GM12878 (cell line): Measurements from ENCODE around the gene SPN. TPM values are rescaled to one million over a fixed set of nuclear protein-coding genes. Genes with fewer than 3 reads are reported as not detected.

Source experiments
- HDGF ChIP-seq: fragments of 450-650 bp; IDR thresholded peaks from 2 replicates; pipeline ENCODE4 v1.6.1; 2016; ENCODE audit warnings: antibody characterized with exemption
- MLLT1 ChIP-seq: fragments of 450-650 bp; IDR thresholded peaks from 2 replicates; pipeline ENCODE4 v1.6.1; 2016; ENCODE audit warnings: mild to moderate bottlenecking
- PAX5 ChIP-seq: IDR thresholded peaks from 2 replicates; pipeline ENCODE4 v1.6.1; 2011; ENCODE audit warnings: low read depth, low read length, borderline replicate concordance
- PKNOX1 ChIP-seq: fragments of 450-650 bp; IDR thresholded peaks from 2 replicates; pipeline ENCODE4 v1.6.1; 2016; ENCODE audit warnings: mild to moderate bottlenecking
- SMARCA5 ChIP-seq: fragments of 450-650 bp; IDR thresholded peaks from 2 replicates; pipeline ENCODE4 v1.6.1; 2017; ENCODE audit warnings: mild to moderate bottlenecking
- ZNF687 ChIP-seq: fragments of 450-650 bp; IDR thresholded peaks from 2 replicates; pipeline ENCODE4 v1.6.1; 2017; ENCODE audit warnings: mild to moderate bottlenecking, moderate library complexity
- polyA plus RNA-seq, 11 experiments: library from polyadenylated mRNA; depleted of rRNA in 4 of 11; unstranded in 6 of 11; stranded (reverse) in 5 of 11; fragments of >200 nt; fragmentation: Nextera tagmentation in 4 of 11; fragmentation: Illumina TruSeq in 1 of 11; extraction: Ambion mirVana in 4 of 11; extraction: Trizol in 1 of 11; gene quantifications; 1 replicate in 1 of 11; 2 replicates in 10 of 11; pipeline versions ENCODE4 v1.2.1 to v1.2.3, GENCODE V29; 2011 to 2016; ENCODE audit warnings: inconsistent platforms in 2 of 11, missing spikeins in 2 of 11, low read depth in 1 of 11
- total RNA-seq, 4 experiments: library from RNA; depleted of rRNA in 3 of 4; stranded (reverse); fragments of >200 nt in 3 of 4; fragmentation: Illumina TruSeq in 1 of 4; extraction: Trizol in 1 of 4; gene quantifications; 2 replicates each; pipeline versions ENCODE4 v1.2.1 to v1.2.3, GENCODE V29; 2013 to 2021

The SPN gene
- total and polyA plus RNA-seq, 10 of the 15 experiments (the other 5 are each of a cell fraction or from before 2014, with no cell fraction given) = 16.2 to 173 (median 92.7) TPM

GRCh38 chr16:29626778-29627331, 36.2 kb upstream of the SPN start (continued):
- TF ChIP-seq ZNF687 = peak; percentile 75
- TF ChIP-seq PKNOX1 = peak; percentile 58
- TF ChIP-seq MLLT1 = 0 out of 2 replicates have a peak, but pooled peaks have one; percentile 17
- peak; percentile 61; the same call in 1 of the 2 replicates for TF ChIP-seq SMARCA5
- TF ChIP-seq PAX5 = peak; percentile 61; the same call in 1 of the 2 replicates
- TF ChIP-seq HDGF = peak; percentile 52; the same call in 1 of the 2 replicates
